OCI-LY1 (cell line): ENCODE measurements around the gene PARD3B.

ENCODE experiments used
- H2AFZ ChIP-seq: fragments of 200-600 bp; sonication (generic), shearing (Covaris generic); 2 replicates; pipeline ENCODE4 v1.6.0; 2014; ENCODE audit warnings: antibody characterized with exemption, mild to moderate bottlenecking, low read length
- H3F3A ChIP-seq: fragments of 200-600 bp; sonication (generic), shearing (Covaris generic); 2 replicates; pipeline ENCODE4 v1.6.0; 2014; ENCODE audit warnings: mild to moderate bottlenecking, antibody characterized with exemption, low read length, moderate library complexity; ENCODE audit not compliant: insufficient read depth
- H3K27ac ChIP-seq: fragments of 200-600 bp; sonication (generic); 2 replicates; pipeline ENCODE4 v1.5.1; 2014; ENCODE audit warnings: low read length, mixed run types, mild to moderate bottlenecking, low read depth; ENCODE audit not compliant: poor library complexity, severe bottlenecking
- H3K27me3 ChIP-seq: fragments of 200-600 bp; sonication (generic); 2 replicates; pipeline ENCODE4 v1.6.0; 2014; ENCODE audit warnings: antibody characterized with exemption, mild to moderate bottlenecking, low read length, moderate library complexity; ENCODE audit not compliant: insufficient read depth
- H3K36me3 ChIP-seq: fragments of 200-600 bp; sonication (generic); 2 replicates; pipeline ENCODE4 v1.6.1; 2014; ENCODE audit warnings: mild to moderate bottlenecking, antibody characterized with exemption, low read length, moderate library complexity, mixed read lengths; ENCODE audit not compliant: insufficient read depth
- H3K4me1 ChIP-seq: fragments of 200-600 bp; sonication (generic); 2 replicates; pipeline ENCODE4 v1.5.1; 2014; ENCODE audit warnings: mild to moderate bottlenecking, low read length, moderate library complexity; ENCODE audit not compliant: insufficient read depth, severe bottlenecking
- H3K4me2 ChIP-seq: fragments of 200-600 bp; sonication (generic), shearing (Covaris generic); 2 replicates; pipeline ENCODE4 v1.6.1; 2014; ENCODE audit warnings: low read length
- H3K4me3 ChIP-seq: fragments of 200-600 bp; sonication (generic); 2 replicates; pipeline ENCODE4 v1.5.1; 2014; ENCODE audit warnings: low read length, low read depth, mild to moderate bottlenecking, mixed read lengths; ENCODE audit not compliant: poor library complexity, severe bottlenecking
- H3K79me2 ChIP-seq: fragments of 200-600 bp; shearing (Covaris generic); 2 replicates; pipeline ENCODE4 v1.6.1; 2016; ENCODE audit warnings: mixed run types, low read length, mixed read lengths; ENCODE audit not compliant: insufficient read depth
- H3K9ac ChIP-seq: fragments of 200-600 bp; sonication (generic), shearing (Covaris generic); 2 replicates; pipeline ENCODE4 v1.6.1; 2014; ENCODE audit warnings: mild to moderate bottlenecking, low read length, mixed read lengths
- H3K9me2 ChIP-seq: fragments of 200-600 bp; sonication (generic), shearing (Covaris generic); 2 replicates; pipeline ENCODE4 v1.6.1; 2014; ENCODE audit warnings: low read depth, mild to moderate bottlenecking, low read length, mixed read lengths
- H3K9me3 ChIP-seq: fragments of 200-600 bp; shearing (Covaris generic); 2 replicates; pipeline ENCODE4 v1.6.1; 2014; ENCODE audit warnings: low read length, mixed read lengths
- H4K20me1 ChIP-seq: fragments of 200-600 bp; sonication (generic), shearing (Covaris generic); 2 replicates; pipeline ENCODE4 v1.6.0; 2016; ENCODE audit warnings: mild to moderate bottlenecking, low read length; ENCODE audit not compliant: insufficient read depth
- CTCF ChIP-seq: fragments of 200-600 bp; sonication (generic), shearing (Covaris generic); IDR thresholded peaks from 2 replicates; pipeline ENCODE4 v1.5.1; 2017; ENCODE audit warnings: mild to moderate bottlenecking, antibody characterized with exemption, low read length, moderate library complexity, mixed read lengths
- EZH2 ChIP-seq: fragments of 200-600 bp; sonication (generic), shearing (Covaris generic); IDR thresholded peaks from 2 replicates; pipeline ENCODE4 v1.8.0; 2017; ENCODE audit warnings: borderline replicate concordance, mixed run types, mild to moderate bottlenecking, antibody characterized with exemption, low read length, moderate library complexity, mixed read lengths

PARD3B gene

GRCh38 chr2:205011031-205011430 is 465.8 kb downstream of the PARD3B start:
- H3F3A ChIP-seq, result no peaks in the 10 kb centered on the region
- H3K27ac ChIP-seq, result no peak overlapping the region
- no peaks in the 10 kb centered on the region for H3K27me3 ChIP-seq
- no peak for TF ChIP-seq EZH2
- no peak for TF ChIP-seq CTCF
- no peak overlapping the region for H3K4me3 ChIP-seq
- no peak overlapping the region for H2AFZ ChIP-seq
- H3K79me2 ChIP-seq, result no peaks in the 10 kb centered on the region
- no peaks in the 10 kb centered on the region for H3K36me3 ChIP-seq
- no peaks in the 10 kb centered on the region for H4K20me1 ChIP-seq
- no peaks in the 10 kb centered on the region for H3K4me1 ChIP-seq
- no peaks in the 10 kb centered on the region for H3K9me3 ChIP-seq
- H3K4me2 ChIP-seq, result no peak overlapping the region
- no peak overlapping the region for H3K9ac ChIP-seq
- no peaks in the 10 kb centered on the region for H3K9me2 ChIP-seq

GRCh38 chr2:205012961-205013360 is 467.7 kb downstream of the PARD3B start:
- Histone ChIP-seq H4K20me1 (no peaks in the 10 kb centered on the region), H3F3A (no peaks in the 10 kb centered on the region), H2AFZ (no peak overlapping the region), H3K4me3 (no peak overlapping the region), H3K9ac (no peak overlapping the region), H3K9me3 (no peaks in the 10 kb centered on the region), H3K79me2 (no peaks in the 10 kb centered on the region), H3K36me3 (no peaks in the 10 kb centered on the region), H3K9me2 (no peaks in the 10 kb centered on the region), H3K27me3 (no peaks in the 10 kb centered on the region), H3K4me2 (no peak overlapping the region), H3K27ac (no peak overlapping the region), H3K4me1 (no peaks in the 10 kb centered on the region)
- no peak for TF ChIP-seq EZH2
- TF ChIP-seq CTCF, result no peak

- Histone ChIP-seq H3K9me3 (no peaks in the 10 kb centered on the region), H3K36me3 (no peaks in the 10 kb centered on the region), H3K9me2 (no peaks in the 10 kb centered on the region), H3K27ac (no peak overlapping the region), H3K79me2 (no peaks in the 10 kb centered on the region), H4K20me1 (no peaks in the 10 kb centered on the region), H3K4me1 (no peaks in the 10 kb centered on the region), H3K4me3 (no peak overlapping the region), H3K4me2 (no peak overlapping the region), H3F3A (no peaks in the 10 kb centered on the region), H3K27me3 (no peaks in the 10 kb centered on the region), H3K9ac (no peak overlapping the region), H2AFZ (no peak overlapping the region)
- TF ChIP-seq CTCF (no peak), EZH2 (no peak)
Observed at GRCh38 chr2:205013586-205013985, 468.3 kb downstream of the PARD3B start.
